Nephron progenitor cell (in vitro differentiated cells): ENCODE measurements around the gene HIVEP3.

ENCODE experiments used
- DNase-seq: peaks from one replicate; pipeline ENCODE4 v3.0.0; 2021
- H3K27ac Mint-ChIP-seq: 2 replicates; pipeline ENCODE4 v1.8.0; 2021; ENCODE audit warnings: mild to moderate bottlenecking, moderate library complexity, mixed read lengths
- H3K27me3 Mint-ChIP-seq: 2 replicates; pipeline ENCODE4 v1.8.0; 2021; ENCODE audit warnings: mild to moderate bottlenecking, low read depth, mixed read lengths; ENCODE audit not compliant: poor library complexity
- H3K36me3 Mint-ChIP-seq: 2 replicates; pipeline ENCODE4 v1.8.0; 2021; ENCODE audit warnings: low read depth, mixed read lengths
- H3K4me1 Mint-ChIP-seq: 2 replicates; pipeline ENCODE4 v1.8.0; 2021; ENCODE audit warnings: mixed read lengths
- H3K4me3 Mint-ChIP-seq: 2 replicates; pipeline ENCODE4 v1.8.0; 2021; ENCODE audit warnings: mild to moderate bottlenecking, moderate library complexity, mixed read lengths
- H3K9me3 Mint-ChIP-seq: 2 replicates; pipeline ENCODE4 v1.8.0; 2021; ENCODE audit warnings: mild to moderate bottlenecking, moderate library complexity, mixed read lengths
- TF ChIP-seq, protein P1 (sequence below): fragments of 200-600 bp; sonication (generic); IDR thresholded peaks from 2 replicates; pipeline ENCODE4 v1.5.0; 2021; ENCODE audit warnings: antibody characterized with exemption

HIVEP3 gene

DNA sequence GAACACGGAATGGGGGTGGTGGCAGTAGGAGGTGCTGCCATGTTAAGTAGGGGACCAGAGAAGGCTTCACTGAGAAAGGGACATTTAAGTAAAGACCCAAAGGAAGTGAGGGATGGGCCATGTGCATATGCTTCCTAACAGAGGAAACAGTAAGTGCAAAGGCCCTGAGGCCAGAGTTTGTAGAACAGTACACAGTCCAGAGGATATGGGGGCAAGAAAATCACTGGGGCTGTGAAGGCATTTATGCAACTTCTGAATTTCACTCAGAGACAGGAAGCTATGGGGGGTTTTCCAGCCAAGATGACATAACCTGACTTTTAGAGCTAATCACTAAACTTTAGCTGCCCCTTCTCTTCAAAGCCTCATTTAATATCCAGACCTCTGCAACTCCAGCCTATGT, 231.7 kb downstream of the HIVEP3 start:
- H3K27me3 Mint-ChIP-seq = peaks cover 14% of the 10 kb centered on the region
- no peak overlapping the region for H3K4me3 Mint-ChIP-seq
- no peak overlapping the region for H3K27ac Mint-ChIP-seq
- peaks cover 28% of the 10 kb centered on the region for H3K4me1 Mint-ChIP-seq
- H3K36me3 Mint-ChIP-seq = no peaks in the 10 kb centered on the region
- TF ChIP-seq, protein P1, sequence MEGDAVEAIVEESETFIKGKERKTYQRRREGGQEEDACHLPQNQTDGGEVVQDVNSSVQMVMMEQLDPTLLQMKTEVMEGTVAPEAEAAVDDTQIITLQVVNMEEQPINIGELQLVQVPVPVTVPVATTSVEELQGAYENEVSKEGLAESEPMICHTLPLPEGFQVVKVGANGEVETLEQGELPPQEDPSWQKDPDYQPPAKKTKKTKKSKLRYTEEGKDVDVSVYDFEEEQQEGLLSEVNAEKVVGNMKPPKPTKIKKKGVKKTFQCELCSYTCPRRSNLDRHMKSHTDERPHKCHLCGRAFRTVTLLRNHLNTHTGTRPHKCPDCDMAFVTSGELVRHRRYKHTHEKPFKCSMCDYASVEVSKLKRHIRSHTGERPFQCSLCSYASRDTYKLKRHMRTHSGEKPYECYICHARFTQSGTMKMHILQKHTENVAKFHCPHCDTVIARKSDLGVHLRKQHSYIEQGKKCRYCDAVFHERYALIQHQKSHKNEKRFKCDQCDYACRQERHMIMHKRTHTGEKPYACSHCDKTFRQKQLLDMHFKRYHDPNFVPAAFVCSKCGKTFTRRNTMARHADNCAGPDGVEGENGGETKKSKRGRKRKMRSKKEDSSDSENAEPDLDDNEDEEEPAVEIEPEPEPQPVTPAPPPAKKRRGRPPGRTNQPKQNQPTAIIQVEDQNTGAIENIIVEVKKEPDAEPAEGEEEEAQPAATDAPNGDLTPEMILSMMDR = no peak
- no peak for DNase-seq
- H3K9me3 Mint-ChIP-seq = no peaks in the 10 kb centered on the region

GRCh38 chr1:41683681-41684500, 234.8 kb downstream of the HIVEP3 start:
- no peak for DNase-seq
- Mint-ChIP-seq H3K4me1 (peaks cover 23% of the 10 kb centered on the region), H3K27me3 (peaks cover 14% of the 10 kb centered on the region), H3K27ac (no peak overlapping the region), H3K9me3 (no peaks in the 10 kb centered on the region), H3K36me3 (no peaks in the 10 kb centered on the region), H3K4me3 (no peak overlapping the region)
- TF ChIP-seq, protein P1 = no peak

DNA sequence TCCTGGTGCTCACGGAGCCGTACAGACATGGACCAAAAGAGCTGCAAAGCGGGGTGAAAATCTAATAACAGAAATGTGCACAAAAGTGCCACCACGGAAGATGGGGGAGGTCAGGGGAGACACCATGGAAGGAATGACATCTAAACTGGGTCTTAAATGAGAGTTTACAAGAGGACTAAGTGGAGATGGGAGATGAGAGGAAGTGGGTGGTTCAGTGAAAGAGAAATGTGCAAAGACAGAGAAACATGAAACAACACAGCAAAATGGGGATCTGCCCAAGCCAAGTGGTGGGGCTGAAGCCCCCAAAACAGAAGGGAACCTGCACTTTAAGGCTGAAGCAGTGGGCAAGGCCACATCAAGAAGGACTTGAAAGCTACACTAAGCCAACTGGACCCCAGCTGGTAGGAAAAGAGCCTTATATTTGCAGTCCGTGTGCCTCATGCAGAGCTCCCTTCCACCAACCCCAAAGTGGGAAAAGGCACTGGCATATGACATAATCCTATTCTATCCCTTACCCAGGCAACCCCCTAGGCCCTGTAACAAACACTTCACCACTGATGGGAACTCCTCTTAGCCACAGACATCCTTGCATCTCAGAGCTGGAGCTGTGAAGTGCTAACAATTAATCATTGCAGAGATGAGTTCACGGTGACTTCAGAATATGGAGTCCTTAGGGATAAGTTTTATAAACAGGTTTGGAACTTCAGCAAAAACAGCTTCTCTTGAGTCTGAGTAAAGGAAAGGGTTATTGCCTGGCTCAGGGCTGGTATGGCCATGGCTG, 235.7 kb downstream of the HIVEP3 start:
- no peak overlapping the region for H3K4me3 Mint-ChIP-seq
- TF ChIP-seq, protein P1 = no peak
- peaks cover 10% of the 10 kb centered on the region for H3K27me3 Mint-ChIP-seq
- H3K9me3 Mint-ChIP-seq = no peaks in the 10 kb centered on the region
- H3K27ac Mint-ChIP-seq = no peak overlapping the region
- H3K4me1 Mint-ChIP-seq = peaks cover 21% of the 10 kb centered on the region
- H3K36me3 Mint-ChIP-seq = no peaks in the 10 kb centered on the region
- DNase-seq = no peak

GRCh38 chr1:41682149-41682548, 236.6 kb downstream of the HIVEP3 start:
- no peak overlapping the region for H3K4me3 Mint-ChIP-seq
- TF ChIP-seq, protein P1 = no peak
- DNase-seq = no peak

DNA sequence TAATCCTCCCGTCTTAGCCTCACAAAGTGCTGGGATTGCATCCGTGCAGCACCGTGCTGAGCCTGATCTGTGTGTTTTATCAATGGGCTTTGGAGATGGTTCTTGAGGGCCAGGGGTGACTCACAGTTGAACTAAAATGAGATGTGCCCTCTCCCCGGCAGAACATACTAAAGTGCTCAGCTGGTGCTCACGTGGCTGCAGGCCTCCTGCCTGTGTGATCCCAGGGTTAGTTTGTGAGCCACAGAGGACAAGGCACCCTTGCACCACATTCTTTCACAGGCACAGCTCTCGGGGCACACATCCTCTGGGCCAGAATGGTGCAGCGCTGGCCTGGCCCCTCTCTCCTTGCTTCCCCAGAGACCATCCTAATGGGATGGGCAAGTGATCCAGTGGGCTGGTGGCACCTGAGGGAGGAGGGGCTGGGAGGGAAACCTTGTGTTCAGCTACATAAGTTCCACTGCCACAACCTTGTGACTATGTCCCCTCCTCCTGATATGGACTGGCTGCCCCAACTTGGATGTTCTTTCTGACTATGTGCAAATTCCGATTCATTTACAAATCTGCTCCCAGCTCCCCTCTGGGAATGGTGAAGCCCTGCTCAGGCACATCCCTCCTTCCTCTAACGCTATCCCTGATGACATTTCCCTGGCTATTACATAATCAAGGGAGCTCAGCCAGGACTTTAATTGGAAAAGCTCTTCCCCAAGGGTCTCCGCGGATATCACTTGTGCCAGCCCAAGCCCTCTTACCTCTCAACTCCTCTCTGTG, 237.2 kb downstream of the HIVEP3 start:
- H3K9me3 Mint-ChIP-seq = no peaks in the 10 kb centered on the region
- DNase-seq = no peak
- TF ChIP-seq, protein P1 = no peak
- no peaks in the 10 kb centered on the region for H3K36me3 Mint-ChIP-seq
- no peak overlapping the region for H3K27ac Mint-ChIP-seq
- H3K4me1 Mint-ChIP-seq = peaks cover 26% of the 10 kb centered on the region
- peaks cover 10% of the 10 kb centered on the region for H3K27me3 Mint-ChIP-seq
- H3K4me3 Mint-ChIP-seq = no peak overlapping the region

More at GRCh38 chr1:41682149-41682548, 236.6 kb downstream of the HIVEP3 start:
- peaks cover 10% of the 10 kb centered on the region for H3K27me3 Mint-ChIP-seq
- H3K9me3 Mint-ChIP-seq = no peaks in the 10 kb centered on the region
- H3K27ac Mint-ChIP-seq = no peak overlapping the region
- H3K4me1 Mint-ChIP-seq = peaks cover 25% of the 10 kb centered on the region
- no peaks in the 10 kb centered on the region for H3K36me3 Mint-ChIP-seq
